Gastroesophageal sphincter (tissue), 3 donors: ENCODE data around the gene C1orf74.

Experiments
- EP300 ChIP-seq: sonication (generic); formaldehyde crosslinking; IDR thresholded peaks from one replicate; pipeline ENCODE4 v1.6.1; 2017; ENCODE audit warnings: antibody characterized with exemption, mild to moderate bottlenecking
- TF ChIP-seq, protein P1 (sequence below), 4 experiments: fragments of 200-600 bp in 2 of 4; fragments of 450-650 bp in 2 of 4; sonication (generic) in 1 of 4; IDR thresholded peaks; one replicate each; pipeline ENCODE4 v1.5.1; 2017 to 2019; ENCODE audit warnings: antibody characterized with exemption in 4 of 4, mild to moderate bottlenecking in 2 of 4, moderate library complexity in 2 of 4

- no peak for TF ChIP-seq EP300
- TF ChIP-seq, protein P1, sequence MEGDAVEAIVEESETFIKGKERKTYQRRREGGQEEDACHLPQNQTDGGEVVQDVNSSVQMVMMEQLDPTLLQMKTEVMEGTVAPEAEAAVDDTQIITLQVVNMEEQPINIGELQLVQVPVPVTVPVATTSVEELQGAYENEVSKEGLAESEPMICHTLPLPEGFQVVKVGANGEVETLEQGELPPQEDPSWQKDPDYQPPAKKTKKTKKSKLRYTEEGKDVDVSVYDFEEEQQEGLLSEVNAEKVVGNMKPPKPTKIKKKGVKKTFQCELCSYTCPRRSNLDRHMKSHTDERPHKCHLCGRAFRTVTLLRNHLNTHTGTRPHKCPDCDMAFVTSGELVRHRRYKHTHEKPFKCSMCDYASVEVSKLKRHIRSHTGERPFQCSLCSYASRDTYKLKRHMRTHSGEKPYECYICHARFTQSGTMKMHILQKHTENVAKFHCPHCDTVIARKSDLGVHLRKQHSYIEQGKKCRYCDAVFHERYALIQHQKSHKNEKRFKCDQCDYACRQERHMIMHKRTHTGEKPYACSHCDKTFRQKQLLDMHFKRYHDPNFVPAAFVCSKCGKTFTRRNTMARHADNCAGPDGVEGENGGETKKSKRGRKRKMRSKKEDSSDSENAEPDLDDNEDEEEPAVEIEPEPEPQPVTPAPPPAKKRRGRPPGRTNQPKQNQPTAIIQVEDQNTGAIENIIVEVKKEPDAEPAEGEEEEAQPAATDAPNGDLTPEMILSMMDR (IDR thresholded peaks at IDR 0.05): no peak
Observed at GRCh38 chr1:209820986-209821385, 36.6 kb upstream of the C1orf74 start.
